Uterus (tissue), 4 donors: ENCODE data around the gene VWA7. TPM values are rescaled to one million over a fixed set of nuclear protein-coding genes. Genes with fewer than 3 reads are reported as not detected.

Experiments
- DNase-seq, 2 donors: peaks; one replicate each; pipeline ENCODE4 v3.0.0-alpha.2; 2019 to 2020
- H3K27ac ChIP-seq, 2 donors: fragments of 200-600 bp; sonication (generic); 1 replicate in 1 of 2; 2 replicates in 1 of 2; pipeline ENCODE4 v1.5.1; 2016 to 2018
- H3K27me3 ChIP-seq, 2 donors: fragments of 200-600 bp; sonication (generic); one replicate each; pipeline ENCODE4 v1.5.1; 2018 to 2019; ENCODE audit warnings: control low read depth in 1 of 2
- H3K36me3 ChIP-seq, 2 donors: fragments of 200-600 bp; sonication (generic); one replicate each; pipeline ENCODE4 v1.5.1; 2019; ENCODE audit warnings: control low read depth in 1 of 2
- H3K4me1 ChIP-seq, 2 donors: fragments of 200-600 bp; sonication (generic); one replicate each; pipeline ENCODE4 v1.5.1; 2018 to 2019; ENCODE audit warnings: control low read depth in 1 of 2
- H3K4me3 ChIP-seq, 2 donors: fragments of 200-600 bp; sonication (generic); 1 replicate in 1 of 2; 2 replicates in 1 of 2; pipeline ENCODE4 v1.5.1; 2018 to 2019; ENCODE audit warnings: mild to moderate bottlenecking in 1 of 2
- H3K9me3 ChIP-seq, 2 donors: fragments of 200-600 bp; sonication (generic); one replicate each; pipeline ENCODE4 v1.5.1; 2019; ENCODE audit warnings: control low read depth in 1 of 2
- CTCF ChIP-seq, 4 experiments: fragments of 200-600 bp in 2 of 4; fragments of 450-650 bp in 2 of 4; sonication (generic) in 2 of 4; IDR thresholded peaks; one replicate each; pipeline ENCODE4 v1.5.1; 2016 to 2019; ENCODE audit warnings: antibody characterized with exemption in 4 of 4, mild to moderate bottlenecking in 2 of 4, moderate library complexity in 1 of 4
- POLR2A ChIP-seq, 2 donors: fragments of 450-650 bp; IDR thresholded peaks; one replicate each; pipeline ENCODE4 v1.6.1; 2016; ENCODE audit warnings: antibody characterized with exemption in 2 of 2, mild to moderate bottlenecking in 1 of 2, moderate library complexity in 1 of 2
- intact Hi-C: fragments of 100-400 bp; cut with DNase I; formaldehyde crosslinking; loops from one replicate; pipeline ENCODE4 v1.15.1; 2023; ENCODE audit warnings: low total_unique reads
- total RNA-seq, 4 donors: library from RNA; depleted of rRNA in 3 of 4; stranded (reverse); fragments of >200 nt in 3 of 4; gene quantifications; one replicate each; pipeline versions ENCODE4 v1.1.0 to v1.2.4, GENCODE V29; 2014 to 2023
- donor health status: DM: yes; HTN: yes; CAD: no.

VWA7 gene
- total RNA-seq, 4 donors from 2014 or later, result 0.88 to 24.1 (median 3.1) TPM

- no peak overlapping the region for H3K4me3 ChIP-seq
- H3K27me3 ChIP-seq, result no peaks in the 10 kb centered on the region
- no peaks in the 10 kb centered on the region for H3K4me1 ChIP-seq
- no peak overlapping the region for H3K27ac ChIP-seq
- H3K36me3 ChIP-seq, result no peaks in the 10 kb centered on the region
- TF ChIP-seq CTCF (IDR thresholded peaks at IDR 0.05) (no peak), POLR2A (IDR thresholded peaks at IDR 0.05) (no peak)
- intact Hi-C loops, result no loop called here
- no peak for DNase-seq
- H3K9me3 ChIP-seq, result no peaks in the 10 kb centered on the region
Observed at GRCh38 chr6:31768363-31769257, 8.5 kb downstream of the VWA7 start.

- no peaks in the 10 kb centered on the region for H3K9me3 ChIP-seq
- no peak for DNase-seq
- H3K36me3 ChIP-seq, result no peaks in the 10 kb centered on the region
- H3K27me3 ChIP-seq, result no peaks in the 10 kb centered on the region
- no peak overlapping the region for H3K27ac ChIP-seq
- H3K4me3 ChIP-seq, result no peak overlapping the region
- TF ChIP-seq POLR2A (IDR thresholded peaks at IDR 0.05), result no peak
- TF ChIP-seq CTCF (IDR thresholded peaks at IDR 0.05), result no peak
- intact Hi-C loops, result no loop called here
- H3K4me1 ChIP-seq, result no peaks in the 10 kb centered on the region
Observed at GRCh38 chr6:31767096-31767645, 10.0 kb downstream of the VWA7 start.

GRCh38 chr6:31765910-31766794 is 11.0 kb downstream of the VWA7 start:
- intact Hi-C loops, result no loop called here
- DNase-seq, result no peak
- TF ChIP-seq POLR2A (IDR thresholded peaks at IDR 0.05) (no peak), CTCF (IDR thresholded peaks at IDR 0.05) (peak in 1 of 4 experiments; percentile 3)

DNA sequence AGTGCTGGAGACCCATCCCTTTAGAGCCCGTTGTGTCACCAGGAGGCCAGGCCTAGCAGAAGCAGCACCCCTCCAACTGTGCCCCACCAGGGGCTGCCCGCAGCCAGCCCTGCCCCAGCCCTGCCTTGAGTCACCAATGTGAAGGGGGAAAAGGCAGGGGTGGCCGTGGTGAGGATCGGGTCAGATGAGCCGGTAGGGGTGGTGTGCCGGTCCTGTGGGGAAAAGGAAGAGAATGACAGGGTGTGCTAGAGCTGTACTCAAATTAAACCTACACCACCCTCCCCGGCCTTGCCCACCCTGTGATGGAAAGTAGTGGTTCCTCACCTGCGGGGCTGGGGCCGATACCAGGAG is 11.6 kb downstream of the VWA7 start:
- Histone ChIP-seq H3K4me3 (no peak overlapping the region), H3K4me1 (no peaks in the 10 kb centered on the region), H3K9me3 (no peaks in the 10 kb centered on the region), H3K27me3 (no peaks in the 10 kb centered on the region), H3K27ac (no peak overlapping the region), H3K36me3 (no peaks in the 10 kb centered on the region)
- intact Hi-C loops, result no loop called here
- TF ChIP-seq CTCF (IDR thresholded peaks at IDR 0.05) (no peak), POLR2A (IDR thresholded peaks at IDR 0.05) (no peak)
- DNase-seq, result no peak

More at GRCh38 chr6:31765910-31766794, 11.0 kb downstream of the VWA7 start:
- Histone ChIP-seq H3K4me1 (no peaks in the 10 kb centered on the region), H3K27ac (peak overlapping the region in 1 of 2 donors; percentile 11), H3K27me3 (no peaks in the 10 kb centered on the region), H3K9me3 (no peaks in the 10 kb centered on the region), H3K36me3 (no peaks in the 10 kb centered on the region), H3K4me3 (no peak overlapping the region)
